BE2C (cell line): Measurements from ENCODE around the gene G6PC2.

ENCODE experiments used
- DNase-seq: peaks from one replicate; pipeline ENCODE4 v3.0.0-alpha.2; 2020
- H3K27me3 ChIP-seq: fragments of 250-450 bp; sonication (Bioruptor Pico); 2 replicates; pipeline ENCODE4 v1.5.1; 2020; ENCODE audit warnings: mild to moderate bottlenecking
- H3K36me3 ChIP-seq: fragments of 250-450 bp; sonication (Bioruptor Pico); 2 replicates; pipeline ENCODE4 v1.5.1; 2020; ENCODE audit warnings: mild to moderate bottlenecking
- H3K4me1 ChIP-seq: fragments of 250-450 bp; sonication (Bioruptor Pico); 2 replicates; pipeline ENCODE4 v1.5.1; 2020
- H3K4me3 ChIP-seq: 2 replicates; pipeline ENCODE4 v1.5.1; 2011; ENCODE audit warnings: low read depth, low read length
- H3K9me3 ChIP-seq: fragments of 250-450 bp; sonication (Bioruptor Pico); 2 replicates; pipeline ENCODE4 v1.5.1; 2020
- CTCF ChIP-seq: IDR thresholded peaks from 2 replicates; pipeline ENCODE4 v1.5.1; 2012; ENCODE audit warnings: mild to moderate bottlenecking, low read depth, low read length

G6PC2 gene

GRCh38 chr2:168890006-168890782 lies 10.9 kb upstream of the G6PC2 start, which contains the start of gene SPC25:
TSS of gene SPC25 (minus strand) at chr2:168890430. CDS start at chr2:168889519, 911 bp downstream.
- H3K36me3 ChIP-seq, result no peaks in the 10 kb centered on the region; the same call in 1 of the 2 replicates
- H3K9me3 ChIP-seq, result no peaks in the 10 kb centered on the region
- DNase-seq, result peak; percentile 88
- H3K27me3 ChIP-seq, result no peaks in the 10 kb centered on the region
- TF ChIP-seq CTCF, result no peak
- no peaks in the 10 kb centered on the region for H3K4me1 ChIP-seq
- peak within 1 kb of the TSS; percentile 75 for H3K4me3 ChIP-seq

GRCh38 chr2:168892327-168892726 lies 8.8 kb upstream of the G6PC2 start:
- Histone ChIP-seq H3K36me3 (no peaks in the 10 kb centered on the region; the same call in 1 of the 2 replicates), H3K4me3 (no peak overlapping the region), H3K9me3 (no peaks in the 10 kb centered on the region), H3K4me1 (no peaks in the 10 kb centered on the region), H3K27me3 (no peaks in the 10 kb centered on the region)
- TF ChIP-seq CTCF, result no peak
- no peak for DNase-seq

GRCh38 chr2:168894101-168894500 lies 7.0 kb upstream of the G6PC2 start:
- no peak overlapping the region for H3K4me3 ChIP-seq
- no peaks in the 10 kb centered on the region for H3K36me3 ChIP-seq
- no peak for DNase-seq
- no peaks in the 10 kb centered on the region for H3K9me3 ChIP-seq
- H3K4me1 ChIP-seq, result no peaks in the 10 kb centered on the region
- no peak for TF ChIP-seq CTCF
- no peaks in the 10 kb centered on the region for H3K27me3 ChIP-seq

GRCh38 chr2:168894720-168895119 lies 6.4 kb upstream of the G6PC2 start:
- DNase-seq, result no peak
- H3K4me3 ChIP-seq, result no peak overlapping the region
- no peaks in the 10 kb centered on the region for H3K27me3 ChIP-seq
- TF ChIP-seq CTCF, result no peak
- no peaks in the 10 kb centered on the region for H3K36me3 ChIP-seq
- no peaks in the 10 kb centered on the region for H3K4me1 ChIP-seq
- H3K9me3 ChIP-seq, result no peaks in the 10 kb centered on the region

GRCh38 chr2:168895771-168896170 lies 5.3 kb upstream of the G6PC2 start:
- Histone ChIP-seq H3K4me3 (no peak overlapping the region), H3K36me3 (no peaks in the 10 kb centered on the region), H3K9me3 (no peaks in the 10 kb centered on the region), H3K27me3 (no peaks in the 10 kb centered on the region), H3K4me1 (no peaks in the 10 kb centered on the region)
- DNase-seq, result peak; percentile 13
- no peak for TF ChIP-seq CTCF

- H3K9me3 ChIP-seq, result no peaks in the 10 kb centered on the region
- no peak for DNase-seq
These were observed 4.3 kb upstream of the G6PC2 start for GRCh38 chr2:168896783-168897182.

More at GRCh38 chr2:168896783-168897182, 4.3 kb upstream of the G6PC2 start:
- no peak for TF ChIP-seq CTCF
- Histone ChIP-seq H3K27me3 (no peaks in the 10 kb centered on the region), H3K36me3 (no peaks in the 10 kb centered on the region), H3K4me3 (no peak overlapping the region), H3K4me1 (no peaks in the 10 kb centered on the region)
